K562 (cell line): Measurements from ENCODE around the gene TNKS2. TPM values are rescaled to one million over a fixed set of nuclear protein-coding genes. Genes with fewer than 3 reads are reported as not detected.

Experiments used
- ATAC-seq: fragments of 200-7000 bp; cut with Tn5 transposase; 3 replicates; pipeline ENCODE4 v1.9.1; 2020; ENCODE audit warnings: moderate library complexity
- BruUV-seq: library from RNA; stranded (reverse); fragments of 400-500 nt; replicated peaks from 2 replicates; lab custom pipeline; 2021; lab: Mats Ljungman, UMichigan
- CTCF ChIA-PET: fragments of 300-600 bp; formaldehyde crosslinking; extraction: SDS; loops from one replicate; lab custom pipeline; 2021; ENCODE audit warnings: low intra/inter-chr PET ratio; lab: Yijun Ruan, JAX
- POLR2A ChIA-PET: fragments of 300-600, 350-650 bp; sonication (Branson Sonifier 250); formaldehyde crosslinking; extraction: SDS; loops from one replicate; lab custom pipeline; 2021; ENCODE audit warnings: antibody characterized with exemption, inconsistent platforms; lab: Yijun Ruan, JAX
- DNase-seq, 4 experiments: peaks; one replicate each; pipeline versions ENCODE4 v3.0.0 to v3.0.0-alpha.2; 2011 to 2018; ENCODE audit warnings: low spot score in 3 of 4, mixed read lengths in 3 of 4; ENCODE audit errors: extremely low read depth in 1 of 4
- FAIRE-seq: peaks from 2 replicates; lab custom pipeline; 2011; peaks lifted over from hg19 to GRCh38; lab: Jason Lieb, UNC
- H2AFZ ChIP-seq: 2 replicates; pipeline ENCODE4 v1.6.0; 2011; ENCODE audit warnings: low read depth, low read length, control low read depth, inconsistent platforms
- H3K27ac ChIP-seq: fragments of 200-600 bp; 3 replicates; pipeline ENCODE4 v1.8.0; 2011; ENCODE audit warnings: low read depth, mild to moderate bottlenecking, control low read depth, inconsistent platforms, low read length, moderate library complexity, mixed read lengths; ENCODE audit errors: extremely low read depth
- H3K27me3 ChIP-seq, 2 experiments: fragments of 300-600 bp in 1 of 2; 2 replicates in 1 of 2; 3 replicates in 1 of 2; pipeline versions ENCODE4 v1.6.0 to v1.8.0; 2011; ENCODE audit warnings: inconsistent platforms in 2 of 2, low read length in 2 of 2, mild to moderate bottlenecking in 1 of 2, mixed read lengths in 1 of 2, moderate library complexity in 1 of 2; ENCODE audit not compliant: control insufficient read depth in 2 of 2, insufficient read depth in 2 of 2
- H3K36me3 ChIP-seq: fragments of 300-600 bp; 3 replicates; pipeline ENCODE4 v1.8.0; 2011; ENCODE audit warnings: mild to moderate bottlenecking, low read length, inconsistent platforms; ENCODE audit not compliant: control insufficient read depth, insufficient read depth
- H3K4me1 ChIP-seq, 2 experiments: fragments of 200-600 bp in 1 of 2; replicated peaks in 1 of 2; 2 replicates in 1 of 2; 3 replicates in 1 of 2; pipeline versions ENCODE4 v1.5.1 to v1.8.0; 2011; ENCODE audit warnings: inconsistent platforms in 2 of 2, low read length in 2 of 2, mild to moderate bottlenecking in 1 of 2, mixed read lengths in 1 of 2, moderate library complexity in 1 of 2; ENCODE audit not compliant: control insufficient read depth in 2 of 2, insufficient read depth in 2 of 2
- H3K4me2 ChIP-seq: 2 replicates; pipeline ENCODE4 v1.6.1; 2011; ENCODE audit warnings: low read length, control low read depth, inconsistent platforms, mixed read lengths; ENCODE audit not compliant: insufficient read depth
- H3K4me3 ChIP-seq: fragments of 200-600 bp; sonication (generic), shearing (Covaris generic); 2 replicates; pipeline ENCODE4 v1.5.1; 2016; ENCODE audit warnings: control low read depth, inconsistent platforms
- H3K79me2 ChIP-seq: fragments of 200-600 bp; 3 replicates; pipeline ENCODE4 v1.8.0; 2011; ENCODE audit warnings: low read length, inconsistent platforms; ENCODE audit not compliant: control insufficient read depth, insufficient read depth
- H3K9ac ChIP-seq, 2 experiments: 2 replicates each; pipeline versions ENCODE4 v1.6.0 to v1.6.1; 2011; ENCODE audit warnings: low read depth in 2 of 2, low read length in 2 of 2, control low read depth in 1 of 2, inconsistent platforms in 1 of 2, mild to moderate bottlenecking in 1 of 2, mixed read lengths in 1 of 2; ENCODE audit not compliant: insufficient read depth in 1 of 2
- H3K9me1 ChIP-seq: one replicate; pipeline ENCODE4 v1.6.0; 2011; ENCODE audit warnings: inconsistent platforms, mild to moderate bottlenecking, low read length, moderate library complexity; ENCODE audit not compliant: control insufficient read depth, insufficient read depth
- H3K9me3 ChIP-seq: replicated peaks from 2 replicates; pipeline ENCODE4 v1.5.1; 2011; ENCODE audit warnings: low read depth, low read length, inconsistent platforms; ENCODE audit not compliant: control insufficient read depth, insufficient read depth
- H4K20me1 ChIP-seq: replicated peaks from 2 replicates; pipeline ENCODE4 v1.6.1; 2011; ENCODE audit warnings: low read length, inconsistent platforms, mixed read lengths; ENCODE audit not compliant: control insufficient read depth, insufficient read depth
- EP300 ChIP-seq: IDR thresholded peaks from 2 replicates; pipeline ENCODE4 v1.6.1; 2012; ENCODE audit warnings: low read length, improper control_type of control experiment
- ZBTB12 ChIP-seq: fragments of 250-450 bp; sonication (Bioruptor Pico); IDR thresholded peaks from 2 replicates; pipeline ENCODE4 v1.4.0; 2020
- ZBTB34 ChIP-seq: fragments of 250-450 bp; sonication (Bioruptor Pico); IDR thresholded peaks from 2 replicates; pipeline ENCODE4 v1.8.0; 2021; ENCODE audit warnings: mild to moderate bottlenecking, moderate library complexity
- WGBS: fragments of 100-300 bp; shearing (Covaris generic); methylation state at CpG from one replicate; pipeline ENCODE4 v1.1.6; 2016; ENCODE audit warnings: low coverage, mixed read lengths; ENCODE audit not compliant: insufficient coverage; ENCODE audit errors: missing lambda C conversion rate; 5-methylcytosine and 5-hydroxymethylcytosine counted together
- in situ Hi-C: fragments of 300-500 bp; cut with MboI; formaldehyde crosslinking; loops from 4 replicates; pipeline ENCODE4 v1.15.0; 2018; ENCODE audit warnings: inconsistent platforms, mixed read lengths
- intact Hi-C: fragments of 100-400 bp; cut with micrococcal nuclease; formaldehyde crosslinking; loops from 2 replicates; pipeline ENCODE4 v1.14.2; 2022
- polyA plus RNA-seq, 8 experiments: library from polyadenylated mRNA; depleted of rRNA in 4 of 8; stranded (reverse) in 5 of 8; unstranded in 3 of 8; fragments of >200 nt; fragmentation: Nextera tagmentation in 2 of 8; fragmentation: Illumina TruSeq in 1 of 8; extraction: Ambion mirVana in 2 of 8; extraction: Trizol in 1 of 8; gene quantifications; 2 replicates each; pipeline versions ENCODE4 v1.2.1 to v1.2.3, GENCODE V29; 2011 to 2014; ENCODE audit warnings: inconsistent platforms in 1 of 8, missing spikeins in 1 of 8
- total RNA-seq, 7 experiments: library from RNA; depleted of rRNA in 6 of 7; stranded (reverse); fragments of >200 nt in 6 of 7; fragmentation: Illumina TruSeq in 2 of 7; extraction: Trizol in 2 of 7; gene quantifications; 2 replicates each; pipeline versions ENCODE4 v1.2.1 to v1.2.3, GENCODE V29; 2011 to 2021; ENCODE audit warnings: low replicate concordance in 1 of 7

The TNKS2 gene
- total and polyA plus RNA-seq, 9 of the 15 experiments (the other 6 are each of a cell fraction or from before 2014, with no cell fraction given): 3.5 to 19.8 (median 8.6) TPM

- H3K9me1 ChIP-seq: no peaks in the 10 kb centered on the region
- no peak overlapping the region for H2AFZ ChIP-seq
- H3K9ac ChIP-seq: no peak overlapping the region
- no peaks in the 10 kb centered on the region for H3K4me1 ChIP-seq
- no peak overlapping the region for H3K4me3 ChIP-seq
- WGBS: 7% methylated on average over 1 of the region's 1 CpG
- H3K27me3 ChIP-seq: no peaks in the 10 kb centered on the region
- POLR2A ChIA-PET: no interaction called here
- in situ Hi-C loops (no loop called here), intact Hi-C loops (no loop called here)
- no peaks in the 10 kb centered on the region for H4K20me1 ChIP-seq
- DNase-seq: no peak
- no peaks in the 10 kb centered on the region for H3K9me3 ChIP-seq
- BruUV-seq: no TSS peak
- FAIRE-seq: no peak
- no peak for ATAC-seq
- TF ChIP-seq ZBTB12 (CRISPR knock-in tag) (no peak), ZBTB34 (CRISPR knock-in tag) (no peak), EP300 (no peak)
- H3K4me2 ChIP-seq: no peak overlapping the region
- CTCF ChIA-PET: no interaction called here
- H3K27ac ChIP-seq: no peak overlapping the region
- H3K36me3 ChIP-seq: no peaks in the 10 kb centered on the region
- no peaks in the 10 kb centered on the region for H3K79me2 ChIP-seq
Measured at GRCh38 chr10:91875779-91876178, 77.6 kb downstream of the TNKS2 start.
